Stimulated activated CD8-positive, alpha-beta memory T cell treated with anti-CD3 and anti-CD28 coated beads, Interleukin-15, amount 100 ng/mL, for 1 hour (primary cell): ENCODE results near the gene PRKAG2.
"Not testable (repeated sequence)": the region's sequence is repeated elsewhere in the genome, so short reads cannot be mapped to it uniquely, and the experiment has no call there.

Experiments used
- DNase-seq: peaks from one replicate; pipeline ENCODE4 v3.0.0-alpha.2; 2020; ENCODE audit warnings: low read depth

PRKAG2 gene

GRCh38 chr7:151801291-151801690 lies 75.6 kb downstream of the PRKAG2 start:
- no peak for DNase-seq

GRCh38 chr7:151800861-151801260 lies 76.1 kb downstream of the PRKAG2 start:
- DNase-seq: no peak

- no peak for DNase-seq
Measured at GRCh38 chr7:151800391-151800790, 76.5 kb downstream of the PRKAG2 start.

GRCh38 chr7:151799506-151799905 lies 77.4 kb downstream of the PRKAG2 start:
- no peak for DNase-seq

- DNase-seq: no peak
Measured at GRCh38 chr7:151798851-151799448, 78.0 kb downstream of the PRKAG2 start.

GRCh38 chr7:151797667-151798307 lies 79.1 kb downstream of the PRKAG2 start:
- DNase-seq: not testable (repeated sequence)

- no peak for DNase-seq
Measured at GRCh38 chr7:151796871-151797537, 79.9 kb downstream of the PRKAG2 start.

GRCh38 chr7:151796091-151796870 lies 80.6 kb downstream of the PRKAG2 start:
- DNase-seq: no peak

GRCh38 chr7:151795168-151795811 lies 81.6 kb downstream of the PRKAG2 start:
- no peak for DNase-seq

GRCh38 chr7:151794508-151795167 lies 82.3 kb downstream of the PRKAG2 start:
- no peak for DNase-seq

- DNase-seq: no peak
Measured at GRCh38 chr7:151793991-151794507, 82.9 kb downstream of the PRKAG2 start.

- DNase-seq: no peak
Measured at GRCh38 chr7:151793531-151793951, 83.4 kb downstream of the PRKAG2 start.

GRCh38 chr7:151792636-151793035 lies 84.3 kb downstream of the PRKAG2 start:
- no peak for DNase-seq

GRCh38 chr7:151792086-151792485 lies 84.8 kb downstream of the PRKAG2 start:
- no peak for DNase-seq

- no peak for DNase-seq
Measured at GRCh38 chr7:151790830-151791620, 85.9 kb downstream of the PRKAG2 start.

- DNase-seq: no peak
Measured at GRCh38 chr7:151790095-151790829, 86.7 kb downstream of the PRKAG2 start.

- DNase-seq: no peak
Measured at GRCh38 chr7:151789380-151789947, 87.5 kb downstream of the PRKAG2 start.

- DNase-seq: no peak
Measured at GRCh38 chr7:151787348-151787747, 89.6 kb downstream of the PRKAG2 start.

GRCh38 chr7:151786936-151787335 lies 90.0 kb downstream of the PRKAG2 start:
- DNase-seq: no peak
